Muscle of leg (tissue), 11 donors: ENCODE measurements around the gene NCOA5. TPM values are rescaled to one million over a fixed set of nuclear protein-coding genes. Genes with fewer than 3 reads are reported as not detected.

Experiments used
- DNase-seq: peaks from one replicate; pipeline ENCODE4 v3.0.0; 2013
- H3K27ac ChIP-seq: one replicate; pipeline ENCODE4 v1.5.1; 2013; ENCODE audit warnings: mild to moderate bottlenecking, low read length, control low read depth
- H3K27me3 ChIP-seq: one replicate; pipeline ENCODE4 v1.6.1; 2013; ENCODE audit warnings: low read length; ENCODE audit not compliant: control insufficient read depth, insufficient read depth
- H3K36me3 ChIP-seq: one replicate; pipeline ENCODE4 v1.6.1; 2013; ENCODE audit warnings: low read length; ENCODE audit not compliant: control insufficient read depth, insufficient read depth
- H3K4me1 ChIP-seq: one replicate; pipeline ENCODE4 v1.6.1; 2013; ENCODE audit warnings: low read length; ENCODE audit not compliant: control insufficient read depth, insufficient read depth
- H3K4me3 ChIP-seq: one replicate; pipeline ENCODE4 v1.5.1; 2013; ENCODE audit warnings: low read length, control low read depth
- H3K9me3 ChIP-seq: replicated peaks from 2 replicates; pipeline ENCODE4 v1.6.1; 2013; ENCODE audit warnings: low read depth, low read length; ENCODE audit not compliant: control insufficient read depth
- WGBS: methylation state at CpG from one replicate; pipeline ENCODE4 v1.1.5; 2013; ENCODE audit warnings: missing lambda C conversion rate; ENCODE audit not compliant: insufficient coverage; 5-methylcytosine and 5-hydroxymethylcytosine counted together
- polyA plus RNA-seq, 8 donors: library from polyadenylated mRNA; unstranded; fragments of 120-200 nt; gene quantifications; one replicate each; pipeline versions ENCODE4 v1.2.1 to v1.2.3, GENCODE V29; 2013; ENCODE audit warnings: inconsistent platforms in 1 of 8, low replicate concordance in 1 of 8; ENCODE audit not compliant: insufficient read length in 8 of 8, insufficient read depth in 1 of 8
- total RNA-seq: library from RNA; stranded (reverse); fragments of 120-200 nt; gene quantifications from one replicate; pipeline ENCODE4 v1.2.4, GENCODE V29; 2013

Gene NCOA5
- total and polyA plus RNA-seq, 9 donors: 19.3 to 39.4 (median 30.7) TPM

- no peak overlapping the region for H3K4me3 ChIP-seq
- H3K27ac ChIP-seq: no peak overlapping the region
- no peak for DNase-seq
- no peaks in the 10 kb centered on the region for H3K9me3 ChIP-seq
- peaks cover 8% of the 10 kb centered on the region for H3K27me3 ChIP-seq
- 77% methylated on average over 5 of the region's 8 CpGs for WGBS
- H3K4me1 ChIP-seq: no peaks in the 10 kb centered on the region
- H3K36me3 ChIP-seq: no peaks in the 10 kb centered on the region
Observed at GRCh38 chr20:46046588-46047310, 43.0 kb downstream of the NCOA5 start.

- 70% methylated on average over 6 of the region's 6 CpGs for WGBS
- no peak for DNase-seq
- Histone ChIP-seq H3K9me3 (no peaks in the 10 kb centered on the region), H3K4me3 (no peak overlapping the region), H3K4me1 (no peaks in the 10 kb centered on the region), H3K27ac (no peak overlapping the region), H3K27me3 (peaks cover 10% of the 10 kb centered on the region), H3K36me3 (no peaks in the 10 kb centered on the region)
Observed at GRCh38 chr20:46044896-46045295, 44.9 kb downstream of the NCOA5 start.

GRCh38 chr20:46043556-46043955, 46.2 kb downstream of the NCOA5 start:
- no peaks in the 10 kb centered on the region for H3K4me1 ChIP-seq
- H3K9me3 ChIP-seq: no peaks in the 10 kb centered on the region
- no peak for DNase-seq
- H3K27ac ChIP-seq: no peak overlapping the region
- peaks cover 10% of the 10 kb centered on the region for H3K27me3 ChIP-seq
- no peaks in the 10 kb centered on the region for H3K36me3 ChIP-seq
- no peak overlapping the region for H3K4me3 ChIP-seq
- WGBS: 49% methylated on average over 6 of the region's 7 CpGs

- no peak overlapping the region for H3K27ac ChIP-seq
- no peak overlapping the region for H3K4me3 ChIP-seq
- H3K9me3 ChIP-seq: no peaks in the 10 kb centered on the region
- 27% methylated on average over 16 of the region's 18 CpGs for WGBS
- peaks cover 6% of the 10 kb centered on the region for H3K27me3 ChIP-seq
- no peaks in the 10 kb centered on the region for H3K4me1 ChIP-seq
- peak; percentile 55 for DNase-seq
- no peaks in the 10 kb centered on the region for H3K36me3 ChIP-seq
Observed at GRCh38 chr20:46040902-46041535, 48.7 kb downstream of the NCOA5 start.

GRCh38 chr20:46037036-46037435, 52.7 kb downstream of the NCOA5 start:
- Histone ChIP-seq H3K27me3 (peaks cover 26% of the 10 kb centered on the region), H3K36me3 (no peaks in the 10 kb centered on the region), H3K27ac (no peak overlapping the region), H3K4me3 (no peak overlapping the region), H3K4me1 (no peaks in the 10 kb centered on the region), H3K9me3 (no peaks in the 10 kb centered on the region)
- 51% methylated on average over 5 of the region's 5 CpGs for WGBS
- no peak for DNase-seq

GRCh38 chr20:46036370-46036769, 53.4 kb downstream of the NCOA5 start:
- no CpG with 5 or more reads among the region's 8 CpGs for WGBS
- peaks cover 32% of the 10 kb centered on the region for H3K27me3 ChIP-seq

GRCh38 chr20:46035713-46036112, 54.0 kb downstream of the NCOA5 start:
- Histone ChIP-seq H3K27me3 (peaks cover 37% of the 10 kb centered on the region), H3K9me3 (no peaks in the 10 kb centered on the region), H3K4me1 (no peaks in the 10 kb centered on the region), H3K36me3 (no peaks in the 10 kb centered on the region), H3K27ac (no peak overlapping the region), H3K4me3 (no peak overlapping the region)
- WGBS: 89% methylated on average over 4 of the region's 6 CpGs
- DNase-seq: no peak

More at GRCh38 chr20:46036370-46036769, 53.4 kb downstream of the NCOA5 start:
- no peak overlapping the region for H3K4me3 ChIP-seq
- no peaks in the 10 kb centered on the region for H3K4me1 ChIP-seq
- H3K9me3 ChIP-seq: no peaks in the 10 kb centered on the region
- H3K36me3 ChIP-seq: no peaks in the 10 kb centered on the region
- DNase-seq: no peak
- H3K27ac ChIP-seq: no peak overlapping the region

GRCh38 chr20:46035253-46035652, 54.5 kb downstream of the NCOA5 start:
- no peak for DNase-seq
- H3K4me1 ChIP-seq: no peaks in the 10 kb centered on the region
- 57% methylated on average over 5 of the region's 5 CpGs for WGBS

GRCh38 chr20:46034039-46034438, 55.7 kb downstream of the NCOA5 start:
- 75% methylated on average over 3 of the region's 3 CpGs for WGBS
- no peak for DNase-seq
- no peak overlapping the region for H3K4me3 ChIP-seq
- H3K27ac ChIP-seq: no peak overlapping the region
- no peaks in the 10 kb centered on the region for H3K9me3 ChIP-seq
- H3K4me1 ChIP-seq: no peaks in the 10 kb centered on the region
- H3K27me3 ChIP-seq: peaks cover 54% of the 10 kb centered on the region
- H3K36me3 ChIP-seq: no peaks in the 10 kb centered on the region

More at GRCh38 chr20:46035253-46035652, 54.5 kb downstream of the NCOA5 start:
- no peaks in the 10 kb centered on the region for H3K36me3 ChIP-seq
- peaks cover 41% of the 10 kb centered on the region for H3K27me3 ChIP-seq
- H3K4me3 ChIP-seq: no peak overlapping the region
- no peak overlapping the region for H3K27ac ChIP-seq
- no peaks in the 10 kb centered on the region for H3K9me3 ChIP-seq

GRCh38 chr20:46031701-46032254, 58.0 kb downstream of the NCOA5 start:
- no peak overlapping the region for H3K4me3 ChIP-seq
- H3K27ac ChIP-seq: no peak overlapping the region
- 0% methylated on average over 54 of the region's 55 CpGs for WGBS
- H3K4me1 ChIP-seq: no peaks in the 10 kb centered on the region
- H3K36me3 ChIP-seq: no peaks in the 10 kb centered on the region
- no peak for DNase-seq
- H3K27me3 ChIP-seq: peaks cover 71% of the 10 kb centered on the region
- H3K9me3 ChIP-seq: no peaks in the 10 kb centered on the region
